D721Med (cell line): ENCODE measurements around the gene BPIFB6.

Experiments used
- DNase-seq: peaks from one replicate; pipeline ENCODE4 v3.0.0; 2011; ENCODE audit warnings: low spot score; ENCODE audit not compliant: insufficient read length
- FAIRE-seq: peaks from 2 replicates; lab custom pipeline; 2011; peaks lifted over from hg19 to GRCh38; lab: Jason Lieb, UNC
- TF ChIP-seq, protein P1 (sequence below): IDR thresholded peaks from 2 replicates; pipeline ENCODE4 v1.5.1; 2012; ENCODE audit warnings: mild to moderate bottlenecking, control low read depth; ENCODE audit not compliant: insufficient read depth; ENCODE audit errors: missing control alignments

Gene BPIFB6

DNA sequence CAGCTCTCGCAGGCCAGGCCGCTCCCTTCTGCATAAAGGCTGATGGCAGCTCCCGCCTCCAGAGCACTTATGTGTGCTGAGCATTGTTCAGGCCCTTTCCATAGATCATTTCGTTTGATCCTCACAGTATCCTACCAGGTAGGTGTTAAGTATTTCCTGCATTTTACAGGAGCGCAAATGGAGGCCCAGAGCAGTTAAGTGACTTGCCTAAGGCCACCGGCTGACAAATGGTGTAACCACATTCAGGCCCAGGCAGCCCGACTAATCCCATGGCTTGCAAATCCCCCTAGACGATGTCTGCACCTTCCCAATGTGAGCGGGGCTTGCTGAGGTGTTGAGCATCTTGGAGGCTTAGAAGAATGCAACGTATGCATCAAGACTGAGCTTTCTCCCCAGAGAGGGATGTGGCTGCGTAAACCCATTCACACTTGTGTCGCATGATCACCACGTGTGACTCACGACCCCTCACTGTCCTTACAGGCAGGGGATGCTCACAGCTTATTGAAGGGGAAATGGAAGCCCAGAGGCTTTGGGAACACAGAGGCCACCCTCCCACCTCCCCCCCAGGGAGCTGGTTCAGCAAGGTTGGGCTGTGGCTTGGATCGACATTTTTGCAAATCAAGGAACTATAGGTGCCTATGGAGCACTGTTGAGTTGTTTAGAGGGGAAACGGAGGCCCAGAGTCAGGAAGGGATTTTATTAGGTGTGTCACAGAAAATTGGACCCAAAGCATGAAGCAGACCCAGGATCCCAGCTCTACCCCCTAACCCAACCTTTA, 16.9 kb upstream of the BPIFB6 start:
- no peak for FAIRE-seq
- peak; percentile 49 for DNase-seq
- TF ChIP-seq, protein P1, sequence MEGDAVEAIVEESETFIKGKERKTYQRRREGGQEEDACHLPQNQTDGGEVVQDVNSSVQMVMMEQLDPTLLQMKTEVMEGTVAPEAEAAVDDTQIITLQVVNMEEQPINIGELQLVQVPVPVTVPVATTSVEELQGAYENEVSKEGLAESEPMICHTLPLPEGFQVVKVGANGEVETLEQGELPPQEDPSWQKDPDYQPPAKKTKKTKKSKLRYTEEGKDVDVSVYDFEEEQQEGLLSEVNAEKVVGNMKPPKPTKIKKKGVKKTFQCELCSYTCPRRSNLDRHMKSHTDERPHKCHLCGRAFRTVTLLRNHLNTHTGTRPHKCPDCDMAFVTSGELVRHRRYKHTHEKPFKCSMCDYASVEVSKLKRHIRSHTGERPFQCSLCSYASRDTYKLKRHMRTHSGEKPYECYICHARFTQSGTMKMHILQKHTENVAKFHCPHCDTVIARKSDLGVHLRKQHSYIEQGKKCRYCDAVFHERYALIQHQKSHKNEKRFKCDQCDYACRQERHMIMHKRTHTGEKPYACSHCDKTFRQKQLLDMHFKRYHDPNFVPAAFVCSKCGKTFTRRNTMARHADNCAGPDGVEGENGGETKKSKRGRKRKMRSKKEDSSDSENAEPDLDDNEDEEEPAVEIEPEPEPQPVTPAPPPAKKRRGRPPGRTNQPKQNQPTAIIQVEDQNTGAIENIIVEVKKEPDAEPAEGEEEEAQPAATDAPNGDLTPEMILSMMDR = no peak

DNA sequence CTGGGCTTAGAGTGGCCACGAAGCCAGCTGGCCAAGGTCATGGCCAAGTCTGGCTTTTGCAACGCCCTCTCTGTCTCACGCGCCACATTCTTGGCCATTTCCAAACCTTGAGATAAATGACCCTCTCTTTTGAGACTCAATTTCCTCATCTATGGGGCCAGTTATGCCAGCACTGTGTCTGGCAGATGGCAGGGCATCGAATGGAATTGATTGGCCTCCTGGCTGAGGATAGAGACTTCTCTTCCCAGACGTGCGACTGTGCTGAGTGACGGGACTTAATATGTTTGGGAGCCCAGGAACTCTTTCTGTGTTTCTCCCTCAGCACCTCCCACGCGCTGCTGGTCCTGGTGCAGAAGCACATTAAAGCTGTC, 16.3 kb upstream of the BPIFB6 start:
- DNase-seq = no peak
- FAIRE-seq = no peak
- TF ChIP-seq, protein P1 = no peak

DNA sequence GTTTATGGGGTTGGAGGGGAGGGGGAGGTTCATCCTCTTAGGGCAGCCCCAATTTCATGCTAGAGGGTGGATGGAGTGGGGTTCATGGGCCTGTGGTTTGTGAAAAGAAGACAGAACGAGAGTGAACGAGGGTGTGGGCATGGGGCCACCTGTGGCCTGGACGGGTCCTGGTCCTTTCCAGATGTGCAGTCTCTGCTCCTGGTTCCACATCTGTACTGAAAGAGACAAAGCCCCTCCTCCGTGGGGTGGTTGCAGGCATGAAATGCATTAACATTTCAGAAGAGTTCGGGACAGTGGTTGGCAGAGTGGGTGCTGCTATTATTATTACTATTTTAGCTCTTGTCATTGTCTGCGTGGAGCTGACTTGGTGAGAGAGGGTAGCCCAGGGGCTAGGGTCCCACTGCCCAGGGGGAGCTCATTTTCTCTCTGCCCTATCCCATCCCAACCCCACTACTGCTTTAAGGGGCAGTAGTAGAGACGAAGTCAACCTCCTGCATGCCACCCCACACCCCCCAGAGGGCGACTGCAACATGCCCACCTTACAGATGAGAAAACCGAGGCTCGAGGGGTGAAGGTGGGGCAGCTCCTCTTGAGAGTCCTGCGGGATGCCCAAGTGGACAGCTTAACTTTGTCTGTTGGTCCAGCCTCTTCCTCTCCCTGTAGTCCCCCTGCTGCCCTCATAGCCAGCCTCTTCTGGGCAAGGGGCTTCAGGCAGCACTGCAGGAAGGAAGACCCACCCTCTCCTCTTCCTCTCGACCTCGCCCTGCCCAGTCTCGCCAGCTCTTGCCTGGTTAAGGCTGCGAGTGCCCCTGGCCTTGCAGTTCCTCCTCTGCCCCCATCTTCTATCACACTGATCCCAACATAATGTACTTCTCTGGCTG, 15.5 kb upstream of the BPIFB6 start:
- no peak for FAIRE-seq
- DNase-seq = no peak
- TF ChIP-seq, protein P1 = no peak

DNA sequence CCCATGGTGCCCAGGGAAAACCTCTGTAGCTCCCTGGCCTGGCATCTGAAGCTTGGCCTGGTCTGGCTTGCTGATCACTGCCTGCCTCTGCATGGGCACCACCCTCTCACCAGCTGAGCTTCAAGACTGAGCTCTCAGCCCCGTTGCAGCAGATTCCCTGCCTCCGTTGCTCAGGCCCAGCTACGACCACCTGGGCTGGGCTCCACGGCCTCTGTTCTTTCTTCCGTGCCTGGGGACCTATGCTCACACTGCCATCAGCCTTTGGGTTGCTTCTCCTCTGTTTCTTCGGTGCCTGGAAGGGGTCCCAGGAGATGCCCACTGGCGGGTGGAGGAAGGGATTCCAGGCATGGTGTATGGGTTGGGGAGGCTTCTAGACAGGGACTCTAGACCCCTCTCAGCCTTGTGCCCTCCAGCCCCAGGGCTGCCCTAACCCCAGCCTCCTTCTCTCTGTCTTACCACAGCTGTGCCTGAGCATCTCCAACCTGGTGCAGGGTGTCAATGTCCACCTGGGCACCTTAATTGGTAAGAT, 14.8 kb upstream of the BPIFB6 start:
- TF ChIP-seq, protein P1 = no peak
- FAIRE-seq (no peak), DNase-seq (no peak)

DNA sequence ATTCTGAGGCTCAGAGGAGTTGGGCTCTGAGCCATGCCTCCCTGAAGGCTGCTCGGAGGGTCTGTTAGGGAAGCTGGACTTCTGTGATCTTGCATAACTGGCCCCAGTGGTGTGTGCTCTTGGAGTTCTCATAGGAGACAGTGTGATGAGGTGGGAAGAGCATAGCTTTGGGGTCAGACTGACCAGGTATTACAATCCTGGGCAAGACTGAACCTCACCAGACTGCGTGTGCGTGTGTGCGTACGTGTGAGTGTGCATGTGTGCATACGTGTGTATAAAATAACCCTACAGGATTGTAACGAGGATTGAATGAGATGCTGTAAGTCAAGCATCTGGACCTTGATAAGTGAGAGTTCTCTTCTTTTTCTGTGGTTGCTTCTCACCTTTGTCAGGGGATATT, 13.9 kb upstream of the BPIFB6 start:
- FAIRE-seq (no peak), DNase-seq (no peak)
- TF ChIP-seq, protein P1 = no peak

DNA sequence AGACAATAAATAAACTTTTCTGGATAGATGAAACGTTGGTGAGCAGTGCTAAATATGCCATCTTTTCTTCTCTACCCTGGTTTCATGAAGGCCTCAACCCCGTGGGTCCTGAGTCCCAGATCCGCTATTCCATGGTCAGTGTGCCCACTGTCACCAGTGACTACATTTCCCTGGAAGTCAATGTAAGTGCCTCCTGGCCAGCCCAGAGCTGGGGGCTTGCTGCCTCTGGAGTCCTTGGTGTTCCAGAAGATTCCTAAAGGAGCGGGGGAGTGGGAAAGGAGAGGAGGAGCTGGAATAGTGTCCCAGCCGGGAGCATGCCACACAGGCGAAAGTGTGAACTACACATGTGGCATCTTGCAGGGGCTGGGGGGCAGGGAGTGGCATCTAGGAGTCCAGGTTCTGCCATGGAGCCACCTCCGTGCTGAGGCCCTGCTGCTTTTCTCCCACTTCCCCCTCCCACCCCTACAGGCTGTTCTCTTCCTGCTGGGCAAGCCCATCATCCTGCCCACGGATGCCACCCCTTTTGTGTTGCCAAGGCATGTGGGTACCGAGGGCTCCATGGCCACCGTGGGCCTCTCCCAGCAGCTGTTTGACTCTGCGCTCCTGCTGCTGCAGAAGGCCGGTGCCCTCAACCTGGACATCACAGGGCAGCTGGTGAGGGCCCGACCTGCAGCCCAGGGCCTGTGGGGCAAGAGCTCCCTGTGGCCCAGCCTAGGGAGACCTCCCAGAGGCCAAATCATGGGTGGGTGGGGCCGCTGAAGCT, 13.1 kb upstream of the BPIFB6 start:
- no peak for FAIRE-seq
- TF ChIP-seq, protein P1 = no peak
- no peak for DNase-seq
